Neural cell (in vitro differentiated cells): ENCODE measurements around the gene MCC. TPM values are rescaled to one million over a fixed set of nuclear protein-coding genes. Genes with fewer than 3 reads are reported as not detected.

Experiments used
- H2AFZ ChIP-seq: fragments of 200-600, 300-800 bp; sonication (generic), shearing (Covaris generic); 2 replicates; pipeline ENCODE4 v1.6.0; 2014; ENCODE audit warnings: low read depth, mild to moderate bottlenecking, antibody characterized with exemption, low read length, moderate library complexity
- H3F3A ChIP-seq: fragments of 200-600 bp; shearing (Covaris generic); 2 replicates; pipeline ENCODE4 v1.6.1; 2016; ENCODE audit warnings: mild to moderate bottlenecking, moderate library complexity, mixed read lengths, antibody characterized with exemption, low read length; ENCODE audit not compliant: insufficient read depth, poor library complexity, severe bottlenecking
- H3K27ac ChIP-seq: fragments of 200-600, 300-800 bp; sonication (generic), shearing (Covaris generic); 2 replicates; pipeline ENCODE4 v1.5.1; 2014; ENCODE audit warnings: mild to moderate bottlenecking, low read length, moderate library complexity
- H3K27me3 ChIP-seq: fragments of 300-800, 200-600 bp; sonication (generic), shearing (Covaris generic); 2 replicates; pipeline ENCODE4 v1.6.0; 2014; ENCODE audit warnings: mild to moderate bottlenecking, low read depth, low read length, moderate library complexity; ENCODE audit not compliant: insufficient read depth
- H3K36me3 ChIP-seq: fragments of 300-800, 200-600 bp; sonication (generic), shearing (Covaris generic); 2 replicates; pipeline ENCODE4 v1.5.1; 2014; ENCODE audit warnings: mild to moderate bottlenecking, antibody characterized with exemption, low read length, moderate library complexity; ENCODE audit not compliant: insufficient read depth
- H3K4me2 ChIP-seq: fragments of 300-800, 200-600 bp; sonication (generic), shearing (Covaris generic); 2 replicates; pipeline ENCODE4 v1.6.0; 2014; ENCODE audit warnings: mild to moderate bottlenecking, low read length
- H3K4me3 ChIP-seq: fragments of 300-800, 200-600 bp; sonication (generic), shearing (Covaris generic); 2 replicates; pipeline ENCODE4 v1.5.1; 2014; ENCODE audit warnings: mild to moderate bottlenecking, low read length, moderate library complexity
- H3K79me2 ChIP-seq: fragments of 200-600 bp; shearing (Covaris generic); replicated peaks from 2 replicates; pipeline ENCODE4 v1.6.0; 2014; ENCODE audit warnings: mild to moderate bottlenecking, low read length, moderate library complexity; ENCODE audit not compliant: insufficient read depth
- H3K9ac ChIP-seq: fragments of 300-800, 200-600 bp; sonication (generic), shearing (Covaris generic); 2 replicates; pipeline ENCODE4 v1.6.1; 2016; ENCODE audit warnings: mild to moderate bottlenecking, low read length, mixed read lengths
- H3K9me2 ChIP-seq: fragments of 200-600 bp; shearing (Covaris generic); 2 replicates; pipeline ENCODE4 v1.6.1; 2016; ENCODE audit warnings: mild to moderate bottlenecking, low read length, mixed read lengths; ENCODE audit not compliant: insufficient read depth
- H3K9me3 ChIP-seq: fragments of 200-600, 300-800 bp; sonication (generic), shearing (Covaris generic); 2 replicates; pipeline ENCODE4 v1.6.1; 2016; ENCODE audit warnings: mild to moderate bottlenecking, mixed run types, low read length, moderate library complexity, mixed read lengths
- H4K20me1 ChIP-seq: fragments of 200-600 bp; shearing (Covaris generic); 2 replicates; pipeline ENCODE4 v1.6.1; 2016; ENCODE audit warnings: mild to moderate bottlenecking, mixed run types; ENCODE audit not compliant: insufficient read depth
- EP300 ChIP-seq: fragments of 450-650 bp; conservative IDR thresholded peaks from 2 replicates; pipeline ENCODE4 v1.6.1; 2014; ENCODE audit warnings: antibody characterized with exemption, mild to moderate bottlenecking, moderate library complexity; ENCODE audit not compliant: poor library complexity, severe bottlenecking
- EZH2 ChIP-seq: fragments of 200-600, 300-800 bp; shearing (Covaris generic), sonication (generic); IDR thresholded peaks from 2 replicates; pipeline ENCODE4 v1.6.1; 2014; ENCODE audit warnings: antibody characterized with exemption, low read length, borderline replicate concordance, mild to moderate bottlenecking; ENCODE audit not compliant: insufficient read depth, poor library complexity, severe bottlenecking
- MXI1 ChIP-seq: fragments of 450-650 bp; conservative IDR thresholded peaks from 2 replicates; pipeline ENCODE4 v1.6.1; 2014; ENCODE audit warnings: antibody characterized with exemption, mild to moderate bottlenecking; ENCODE audit not compliant: poor library complexity, severe bottlenecking
- POLR2AphosphoS5 ChIP-seq: IDR thresholded peaks from 2 replicates; pipeline ENCODE4 v1.6.1; 2012
- RAD21 ChIP-seq: fragments of 450-650 bp; conservative IDR thresholded peaks from 2 replicates; pipeline ENCODE4 v1.6.1; 2014; ENCODE audit warnings: antibody characterized with exemption, mild to moderate bottlenecking, moderate library complexity
- SMC3 ChIP-seq: fragments of 450-650 bp; conservative IDR thresholded peaks from 2 replicates; pipeline ENCODE4 v1.6.1; 2014; ENCODE audit warnings: antibody characterized with exemption, mild to moderate bottlenecking, moderate library complexity; ENCODE audit not compliant: poor library complexity
- TAF1 ChIP-seq: IDR thresholded peaks from 2 replicates; pipeline ENCODE4 v1.6.1; 2012; ENCODE audit warnings: low read depth
- polyA plus RNA-seq: library from polyadenylated mRNA; depleted of rRNA; stranded (reverse); fragments of >200 nt; gene quantifications from 2 replicates; pipeline ENCODE4 v1.2.3, GENCODE V29; 2014
- TF ChIP-seq, protein P1 (sequence below): IDR thresholded peaks from 2 replicates; pipeline ENCODE4 v1.6.1; 2012; ENCODE audit warnings: borderline replicate concordance
- TF ChIP-seq, protein P2 (sequence below): fragments of 450-650 bp; IDR thresholded peaks from 2 replicates; pipeline ENCODE4 v1.5.1; 2014; ENCODE audit warnings: antibody characterized with exemption, mild to moderate bottlenecking, moderate library complexity; ENCODE audit not compliant: poor library complexity, severe bottlenecking

Gene MCC
- polyA plus RNA-seq, 1 donor from 2014 or later = 2.2 TPM

DNA sequence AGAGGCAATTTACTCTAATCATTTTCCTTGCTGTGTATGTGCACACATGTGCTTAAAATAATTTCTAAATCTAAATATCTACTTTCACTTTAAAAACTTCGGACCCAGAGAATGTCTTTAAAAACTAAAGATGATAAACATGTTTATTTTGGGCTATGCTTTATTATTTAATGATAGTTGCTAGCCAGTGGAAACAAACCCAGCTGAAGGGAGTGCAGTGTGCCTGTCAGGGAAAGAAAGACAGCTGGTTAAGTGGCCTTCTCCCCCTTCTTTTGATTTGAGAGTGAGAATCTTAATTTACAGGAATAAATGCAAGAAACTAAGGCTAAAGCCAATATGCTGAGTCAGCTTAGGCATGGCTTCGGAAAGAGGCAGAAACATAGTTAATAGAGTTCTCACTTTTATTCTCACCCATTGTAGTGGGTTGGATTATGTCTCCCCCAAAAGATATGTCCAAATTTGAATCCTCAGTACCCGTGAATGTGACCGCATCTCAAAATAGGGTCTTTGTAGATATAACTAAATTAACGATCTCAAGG lies 400.2 kb downstream of the MCC start (continued):
- TF ChIP-seq SMC3 (no peak), MXI1 (no peak)

DNA sequence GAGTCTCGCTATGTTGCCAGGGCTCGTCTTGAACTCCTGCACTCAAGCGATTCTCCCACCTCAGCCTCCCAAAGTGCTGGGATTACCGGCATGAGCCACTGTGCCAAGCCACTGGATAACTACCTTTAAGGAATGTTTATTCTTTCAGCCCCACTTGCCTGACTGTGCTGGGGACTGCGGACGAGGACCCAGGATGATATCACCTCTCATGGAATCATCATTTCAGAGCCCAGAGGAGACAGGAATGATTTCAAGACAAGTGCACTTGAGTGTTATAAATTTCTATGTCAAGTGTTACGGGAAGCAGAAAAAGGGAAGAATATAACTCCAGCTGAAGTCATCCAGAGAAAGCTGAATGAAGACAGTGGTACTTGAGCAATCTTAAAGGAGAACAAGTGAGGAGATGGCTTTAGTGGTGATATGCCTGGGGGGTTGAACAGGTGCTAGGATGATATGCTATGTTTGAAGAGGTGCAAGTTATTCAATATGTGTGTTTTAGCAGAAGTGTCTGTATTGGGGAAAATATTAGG lies 402.3 kb downstream of the MCC start:
- Histone ChIP-seq H3K9me3 (no peaks in the 10 kb centered on the region), H3K36me3 (no peaks in the 10 kb centered on the region), H3K4me3 (no peak overlapping the region), H3K79me2 (no peaks in the 10 kb centered on the region), H3F3A (no peaks in the 10 kb centered on the region), H3K9me2 (no peaks in the 10 kb centered on the region), H3K27ac (no peak overlapping the region), H3K9ac (no peak overlapping the region), H2AFZ (no peak overlapping the region), H4K20me1 (no peaks in the 10 kb centered on the region), H3K27me3 (no peaks in the 10 kb centered on the region), H3K4me2 (no peak overlapping the region)
- no peak for TF ChIP-seq EP300
- TF ChIP-seq EZH2 = no peak
- TF ChIP-seq POLR2AphosphoS5 = no peak
- TF ChIP-seq SMC3 = no peak
- TF ChIP-seq RAD21 = no peak
- TF ChIP-seq, protein P1, sequence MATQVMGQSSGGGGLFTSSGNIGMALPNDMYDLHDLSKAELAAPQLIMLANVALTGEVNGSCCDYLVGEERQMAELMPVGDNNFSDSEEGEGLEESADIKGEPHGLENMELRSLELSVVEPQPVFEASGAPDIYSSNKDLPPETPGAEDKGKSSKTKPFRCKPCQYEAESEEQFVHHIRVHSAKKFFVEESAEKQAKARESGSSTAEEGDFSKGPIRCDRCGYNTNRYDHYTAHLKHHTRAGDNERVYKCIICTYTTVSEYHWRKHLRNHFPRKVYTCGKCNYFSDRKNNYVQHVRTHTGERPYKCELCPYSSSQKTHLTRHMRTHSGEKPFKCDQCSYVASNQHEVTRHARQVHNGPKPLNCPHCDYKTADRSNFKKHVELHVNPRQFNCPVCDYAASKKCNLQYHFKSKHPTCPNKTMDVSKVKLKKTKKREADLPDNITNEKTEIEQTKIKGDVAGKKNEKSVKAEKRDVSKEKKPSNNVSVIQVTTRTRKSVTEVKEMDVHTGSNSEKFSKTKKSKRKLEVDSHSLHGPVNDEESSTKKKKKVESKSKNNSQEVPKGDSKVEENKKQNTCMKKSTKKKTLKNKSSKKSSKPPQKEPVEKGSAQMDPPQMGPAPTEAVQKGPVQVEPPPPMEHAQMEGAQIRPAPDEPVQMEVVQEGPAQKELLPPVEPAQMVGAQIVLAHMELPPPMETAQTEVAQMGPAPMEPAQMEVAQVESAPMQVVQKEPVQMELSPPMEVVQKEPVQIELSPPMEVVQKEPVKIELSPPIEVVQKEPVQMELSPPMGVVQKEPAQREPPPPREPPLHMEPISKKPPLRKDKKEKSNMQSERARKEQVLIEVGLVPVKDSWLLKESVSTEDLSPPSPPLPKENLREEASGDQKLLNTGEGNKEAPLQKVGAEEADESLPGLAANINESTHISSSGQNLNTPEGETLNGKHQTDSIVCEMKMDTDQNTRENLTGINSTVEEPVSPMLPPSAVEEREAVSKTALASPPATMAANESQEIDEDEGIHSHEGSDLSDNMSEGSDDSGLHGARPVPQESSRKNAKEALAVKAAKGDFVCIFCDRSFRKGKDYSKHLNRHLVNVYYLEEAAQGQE = no peak
- no peak for TF ChIP-seq MXI1
- no peak for TF ChIP-seq TAF1
- TF ChIP-seq, protein P2, sequence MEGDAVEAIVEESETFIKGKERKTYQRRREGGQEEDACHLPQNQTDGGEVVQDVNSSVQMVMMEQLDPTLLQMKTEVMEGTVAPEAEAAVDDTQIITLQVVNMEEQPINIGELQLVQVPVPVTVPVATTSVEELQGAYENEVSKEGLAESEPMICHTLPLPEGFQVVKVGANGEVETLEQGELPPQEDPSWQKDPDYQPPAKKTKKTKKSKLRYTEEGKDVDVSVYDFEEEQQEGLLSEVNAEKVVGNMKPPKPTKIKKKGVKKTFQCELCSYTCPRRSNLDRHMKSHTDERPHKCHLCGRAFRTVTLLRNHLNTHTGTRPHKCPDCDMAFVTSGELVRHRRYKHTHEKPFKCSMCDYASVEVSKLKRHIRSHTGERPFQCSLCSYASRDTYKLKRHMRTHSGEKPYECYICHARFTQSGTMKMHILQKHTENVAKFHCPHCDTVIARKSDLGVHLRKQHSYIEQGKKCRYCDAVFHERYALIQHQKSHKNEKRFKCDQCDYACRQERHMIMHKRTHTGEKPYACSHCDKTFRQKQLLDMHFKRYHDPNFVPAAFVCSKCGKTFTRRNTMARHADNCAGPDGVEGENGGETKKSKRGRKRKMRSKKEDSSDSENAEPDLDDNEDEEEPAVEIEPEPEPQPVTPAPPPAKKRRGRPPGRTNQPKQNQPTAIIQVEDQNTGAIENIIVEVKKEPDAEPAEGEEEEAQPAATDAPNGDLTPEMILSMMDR = no peak

DNA sequence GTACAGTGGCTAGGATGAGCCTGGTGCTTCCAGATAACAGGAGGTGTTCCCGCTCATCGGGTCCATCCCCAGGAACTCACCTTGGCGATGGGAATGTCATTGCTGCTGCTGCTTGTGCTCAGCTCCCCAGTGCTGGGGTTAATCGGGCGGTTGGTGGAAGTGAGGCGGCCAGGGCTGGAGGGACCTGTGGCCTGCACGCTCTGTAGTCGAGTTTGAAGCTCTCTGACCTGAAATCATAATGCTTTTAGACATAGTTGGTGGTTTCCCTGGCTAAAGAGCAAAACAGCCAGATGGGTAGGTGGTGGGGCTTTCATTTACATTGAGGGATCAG lies 403.2 kb downstream of the MCC start:
- H3K9me3 ChIP-seq = no peaks in the 10 kb centered on the region

More for the DNA sequence above, 403.2 kb downstream of the MCC start:
- no peak for TF ChIP-seq MXI1
- TF ChIP-seq RAD21 = no peak
- no peak for TF ChIP-seq EP300
- TF ChIP-seq EZH2 = no peak
- TF ChIP-seq SMC3 = no peak
- TF ChIP-seq, protein P2 = no peak
- no peak for TF ChIP-seq POLR2AphosphoS5
- TF ChIP-seq, protein P1 = no peak
- TF ChIP-seq TAF1 = no peak
- H3K4me2 ChIP-seq = no peak overlapping the region
- no peak overlapping the region for H2AFZ ChIP-seq
- no peaks in the 10 kb centered on the region for H3K27me3 ChIP-seq
- H4K20me1 ChIP-seq = no peaks in the 10 kb centered on the region
- H3K9me2 ChIP-seq = no peaks in the 10 kb centered on the region
- H3K79me2 ChIP-seq = no peaks in the 10 kb centered on the region
- H3K4me3 ChIP-seq = peak overlapping the region; percentile 11
- no peak overlapping the region for H3K27ac ChIP-seq
- H3K9ac ChIP-seq = no peak overlapping the region
- no peaks in the 10 kb centered on the region for H3F3A ChIP-seq
- H3K36me3 ChIP-seq = no peaks in the 10 kb centered on the region
